Panc1 (cell line): ENCODE data around the gene LEPROT. TPM values are rescaled to one million over a fixed set of nuclear protein-coding genes. Genes with fewer than 3 reads are reported as not detected.

Experiments used
- ATAC-seq: fragments of 200-7000 bp; cut with Tn5 transposase; 2 replicates; pipeline ENCODE4 v1.9.1; 2020; ENCODE audit warnings: mild to moderate bottlenecking, moderate library complexity
- BruUV-seq: library from RNA; stranded (reverse); fragments of 400-500 nt; replicated peaks from 2 replicates; lab custom pipeline; 2021; lab: Mats Ljungman, UMichigan
- CTCF ChIA-PET: fragments of 300-600 bp; sonication (Branson Sonifier 250); formaldehyde crosslinking; loops from one replicate; lab custom pipeline; 2022; ENCODE audit warnings: antibody characterized with exemption; lab: Charles Lee
- POLR2A ChIA-PET: fragments of 300-600 bp; sonication (Branson Sonifier 250); formaldehyde crosslinking; loops from one replicate; lab custom pipeline; 2022; ENCODE audit warnings: antibody characterized with exemption; lab: Charles Lee
- DNase-seq: peaks from one replicate; pipeline ENCODE4 v3.0.0-alpha.2; 2010; ENCODE audit warnings: low read depth, low spot score
- H3K27ac ChIP-seq: 2 replicates; pipeline ENCODE4 v1.5.1; 2011; ENCODE audit warnings: mild to moderate bottlenecking, low read length, inconsistent platforms
- H3K27me3 ChIP-seq: fragments of 200-500 bp; sonication (Bioruptor generic); 2 replicates; pipeline ENCODE4 v1.6.0; 2014; ENCODE audit warnings: low read length, inconsistent platforms; ENCODE audit not compliant: control insufficient read depth, insufficient read depth
- H3K36me3 ChIP-seq: fragments of 200-500 bp; sonication (Bioruptor generic); 2 replicates; pipeline ENCODE4 v1.5.1; 2014; ENCODE audit warnings: inconsistent platforms, mild to moderate bottlenecking, low read length, moderate library complexity; ENCODE audit not compliant: control insufficient read depth, insufficient read depth
- H3K4me1 ChIP-seq: 2 replicates; pipeline ENCODE4 v1.5.1; 2011; ENCODE audit warnings: inconsistent platforms, mild to moderate bottlenecking, low read length, moderate library complexity; ENCODE audit not compliant: control insufficient read depth, insufficient read depth
- H3K4me3 ChIP-seq, 2 experiments: 2 replicates each; pipeline ENCODE4 v1.5.1; 2011 to 2012; ENCODE audit warnings: low read depth in 2 of 2, low read length in 2 of 2, mild to moderate bottlenecking in 2 of 2, inconsistent platforms in 1 of 2, moderate library complexity in 1 of 2
- H3K9me3 ChIP-seq: fragments of 200-500 bp; sonication (Bioruptor generic); 2 replicates; pipeline ENCODE4 v1.5.1; 2014; ENCODE audit warnings: low read depth, mild to moderate bottlenecking, inconsistent platforms, low read length, moderate library complexity; ENCODE audit not compliant: control insufficient read depth, insufficient read depth
- POLR2AphosphoS5 ChIP-seq: IDR thresholded peaks from 2 replicates; pipeline ENCODE4 v1.6.1; 2012; ENCODE audit warnings: mild to moderate bottlenecking, low read depth, low read length, moderate library complexity
- REST ChIP-seq, 2 experiments: IDR thresholded peaks; 2 replicates each; pipeline ENCODE4 v1.6.1; 2011 to 2012; ENCODE audit warnings: low read depth in 2 of 2, control low read depth in 1 of 2, low read length in 1 of 2, mild to moderate bottlenecking in 1 of 2, moderate library complexity in 1 of 2; ENCODE audit not compliant: insufficient read depth in 1 of 2
- SIN3A ChIP-seq: IDR thresholded peaks from 2 replicates; pipeline ENCODE4 v1.6.1; 2012; ENCODE audit warnings: low read depth, mild to moderate bottlenecking, low read length, moderate library complexity, borderline replicate concordance; ENCODE audit not compliant: insufficient read depth
- TCF7L2 ChIP-seq: IDR thresholded peaks from 2 replicates; pipeline ENCODE4 v1.6.1; 2011; ENCODE audit warnings: mild to moderate bottlenecking, low read depth, low read length, inconsistent platforms
- in situ Hi-C: cut with HindIII; loops from 2 replicates; pipeline ENCODE4 v1.10.0; 2016; ENCODE audit warnings: low sequenced_read_pairs, low pct_unique_long_range_greater_than_20kb
- intact Hi-C: fragments of 100-400 bp; cut with micrococcal nuclease; formaldehyde crosslinking; loops from one replicate; pipeline ENCODE4 v1.10.0; 2022; ENCODE audit not compliant: unreplicated experiment
- total RNA-seq: library from RNA; stranded (reverse); gene quantifications from one replicate; pipeline ENCODE4 v1.2.1, GENCODE V29; 2021; ENCODE audit not compliant: unreplicated experiment
- TF ChIP-seq, protein P1 (sequence below): fragments of 450-650 bp; IDR thresholded peaks from 2 replicates; pipeline ENCODE4 v1.5.1; 2017; ENCODE audit warnings: mild to moderate bottlenecking

The LEPROT gene
- total RNA-seq, 1 experiment from 2014 or later: 53.6 TPM

DNA sequence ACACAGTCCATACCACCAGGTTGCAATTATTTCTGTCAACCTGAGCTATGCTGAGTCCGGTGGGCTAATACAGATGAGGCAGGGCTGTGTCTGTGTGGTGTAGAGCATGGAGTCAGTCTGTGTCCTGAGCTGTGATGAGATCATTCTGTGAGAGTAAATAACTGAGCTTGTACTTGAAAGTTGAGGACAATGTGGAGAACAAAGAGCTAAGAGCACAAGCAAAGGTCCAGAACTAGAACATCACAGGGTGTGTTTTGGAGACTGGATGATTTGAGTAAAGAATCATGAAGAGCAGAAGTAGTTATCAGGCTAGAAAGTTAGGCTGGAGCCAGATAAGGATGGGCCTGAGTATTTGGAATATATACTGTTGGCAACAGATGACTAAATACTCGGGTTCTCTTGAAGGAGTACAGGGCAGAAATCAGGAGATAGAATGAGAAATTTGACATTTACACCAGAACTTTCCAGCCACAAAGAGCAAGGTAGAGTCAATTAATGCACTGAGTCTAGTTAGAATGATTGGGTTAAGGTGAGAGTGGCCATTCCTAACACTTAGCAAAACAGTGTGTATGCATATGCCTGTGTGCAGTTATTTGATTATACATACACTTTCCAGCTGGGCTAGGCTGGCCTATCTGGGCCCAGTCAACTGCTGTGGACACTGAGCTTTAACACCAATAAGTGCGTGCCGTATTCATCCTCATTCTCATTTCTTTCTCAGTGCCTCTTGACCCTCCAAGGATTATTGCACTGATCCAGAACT lies 48.8 kb downstream of the LEPROT start:
- BruUV-seq: no TSS peak
- in situ Hi-C loops: no loop called here
- H3K27me3 ChIP-seq: no peaks in the 10 kb centered on the region
- no peak overlapping the region for H3K27ac ChIP-seq
- TF ChIP-seq SIN3A (no peak), REST (IDR thresholded peaks at IDR 0.05; ENCODE audit: insufficient read depth in 1 of 2, low read depth in 2 of 2, low read length in 1 of 2) (no peak), TCF7L2 (no peak), POLR2AphosphoS5 (no peak)
- TF ChIP-seq, protein P1, sequence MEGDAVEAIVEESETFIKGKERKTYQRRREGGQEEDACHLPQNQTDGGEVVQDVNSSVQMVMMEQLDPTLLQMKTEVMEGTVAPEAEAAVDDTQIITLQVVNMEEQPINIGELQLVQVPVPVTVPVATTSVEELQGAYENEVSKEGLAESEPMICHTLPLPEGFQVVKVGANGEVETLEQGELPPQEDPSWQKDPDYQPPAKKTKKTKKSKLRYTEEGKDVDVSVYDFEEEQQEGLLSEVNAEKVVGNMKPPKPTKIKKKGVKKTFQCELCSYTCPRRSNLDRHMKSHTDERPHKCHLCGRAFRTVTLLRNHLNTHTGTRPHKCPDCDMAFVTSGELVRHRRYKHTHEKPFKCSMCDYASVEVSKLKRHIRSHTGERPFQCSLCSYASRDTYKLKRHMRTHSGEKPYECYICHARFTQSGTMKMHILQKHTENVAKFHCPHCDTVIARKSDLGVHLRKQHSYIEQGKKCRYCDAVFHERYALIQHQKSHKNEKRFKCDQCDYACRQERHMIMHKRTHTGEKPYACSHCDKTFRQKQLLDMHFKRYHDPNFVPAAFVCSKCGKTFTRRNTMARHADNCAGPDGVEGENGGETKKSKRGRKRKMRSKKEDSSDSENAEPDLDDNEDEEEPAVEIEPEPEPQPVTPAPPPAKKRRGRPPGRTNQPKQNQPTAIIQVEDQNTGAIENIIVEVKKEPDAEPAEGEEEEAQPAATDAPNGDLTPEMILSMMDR: no peak
- CTCF ChIA-PET: no interaction called here
- H3K36me3 ChIP-seq: no peaks in the 10 kb centered on the region
- intact Hi-C loops: no loop called here
- no peaks in the 10 kb centered on the region for H3K9me3 ChIP-seq
- DNase-seq (no peak), ATAC-seq (no peak)
- POLR2A ChIA-PET: interaction anchor here (0.6 kb wide), 1 partner anchor 464 kb away, joined by 3 read pairs; no protein-coding TSS in a partner anchor
- no peaks in the 10 kb centered on the region for H3K4me1 ChIP-seq
- H3K4me3 ChIP-seq: no peak overlapping the region

DNA sequence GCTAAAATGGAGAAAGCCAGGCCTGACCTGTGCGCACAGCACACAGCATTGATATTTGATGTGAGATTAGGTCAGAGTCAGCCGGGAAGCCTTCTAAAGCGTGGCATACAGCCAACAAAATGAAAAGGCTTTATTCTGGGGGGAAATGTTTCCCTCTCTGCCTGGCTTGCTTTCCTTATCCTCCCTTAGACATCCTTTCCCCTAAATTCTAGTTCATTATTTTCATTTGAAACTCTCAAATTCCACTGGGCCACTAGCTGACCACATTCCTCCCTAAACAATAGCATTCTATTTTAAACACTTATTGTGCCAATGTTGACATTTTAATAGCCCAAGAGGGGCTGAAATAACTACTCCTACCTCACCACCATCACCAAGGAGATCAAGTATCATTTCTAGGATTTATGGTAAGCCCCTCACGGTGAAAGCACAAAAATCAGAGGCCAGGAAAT lies 49.4 kb downstream of the LEPROT start:
- intact Hi-C loops (no loop called here), in situ Hi-C loops (no loop called here)
- POLR2A ChIA-PET: interaction anchor here (0.6 kb wide), 1 partner anchor 464 kb away, joined by 3 read pairs; no protein-coding TSS in a partner anchor
- Histone ChIP-seq H3K4me3 (no peak overlapping the region), H3K36me3 (no peaks in the 10 kb centered on the region), H3K9me3 (no peaks in the 10 kb centered on the region), H3K4me1 (no peaks in the 10 kb centered on the region), H3K27ac (no peak overlapping the region), H3K27me3 (no peaks in the 10 kb centered on the region)
- ATAC-seq (no peak), DNase-seq (no peak)
- TF ChIP-seq, protein P1: no peak
- no peak for TF ChIP-seq SIN3A
- no peak for TF ChIP-seq REST (IDR thresholded peaks at IDR 0.05; ENCODE audit: insufficient read depth in 1 of 2, low read depth in 2 of 2, low read length in 1 of 2)
- no peak for TF ChIP-seq TCF7L2
- TF ChIP-seq POLR2AphosphoS5: no peak
- BruUV-seq: no TSS peak
- CTCF ChIA-PET: no interaction called here
